ENCODE results near the gene NPHP4.

The NPHP4 gene

DNA sequence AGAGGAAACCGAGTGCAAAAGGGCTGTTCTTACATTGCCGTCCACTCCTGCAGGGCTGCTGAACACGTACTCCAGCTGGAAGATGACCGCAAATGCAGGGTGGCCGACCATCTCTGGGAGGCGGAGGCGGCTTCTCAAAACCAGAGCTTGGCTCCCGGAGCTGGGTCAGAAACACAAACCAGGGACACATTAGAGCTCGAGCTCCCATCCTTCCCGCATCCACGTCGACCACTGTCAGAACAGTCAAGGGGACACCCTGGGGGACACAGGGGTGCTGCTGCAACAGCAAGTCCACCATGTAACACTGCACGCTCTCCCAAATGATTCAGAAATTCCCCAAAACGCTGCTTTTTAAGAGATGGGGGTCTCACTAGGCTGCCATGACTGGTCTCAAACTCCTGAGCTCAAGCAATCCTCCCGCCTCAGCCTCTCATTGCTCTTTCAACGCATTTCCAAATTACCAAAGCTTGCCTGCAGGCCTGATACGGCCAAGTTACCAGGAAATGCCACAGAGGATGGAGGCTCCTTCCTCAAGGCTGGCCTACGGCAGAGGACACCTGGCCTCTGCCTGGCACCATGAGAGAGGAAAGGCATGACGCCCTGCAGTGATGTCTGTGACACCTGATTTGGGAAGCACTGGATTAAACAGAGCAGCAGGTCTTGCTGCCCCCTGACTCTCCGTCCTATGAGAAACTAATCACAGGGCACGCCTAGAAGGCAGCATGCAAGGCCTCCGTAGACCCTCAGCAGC lies 45.0 kb downstream of the NPHP4 start:
- TF ChIP-seq, protein P1, sequence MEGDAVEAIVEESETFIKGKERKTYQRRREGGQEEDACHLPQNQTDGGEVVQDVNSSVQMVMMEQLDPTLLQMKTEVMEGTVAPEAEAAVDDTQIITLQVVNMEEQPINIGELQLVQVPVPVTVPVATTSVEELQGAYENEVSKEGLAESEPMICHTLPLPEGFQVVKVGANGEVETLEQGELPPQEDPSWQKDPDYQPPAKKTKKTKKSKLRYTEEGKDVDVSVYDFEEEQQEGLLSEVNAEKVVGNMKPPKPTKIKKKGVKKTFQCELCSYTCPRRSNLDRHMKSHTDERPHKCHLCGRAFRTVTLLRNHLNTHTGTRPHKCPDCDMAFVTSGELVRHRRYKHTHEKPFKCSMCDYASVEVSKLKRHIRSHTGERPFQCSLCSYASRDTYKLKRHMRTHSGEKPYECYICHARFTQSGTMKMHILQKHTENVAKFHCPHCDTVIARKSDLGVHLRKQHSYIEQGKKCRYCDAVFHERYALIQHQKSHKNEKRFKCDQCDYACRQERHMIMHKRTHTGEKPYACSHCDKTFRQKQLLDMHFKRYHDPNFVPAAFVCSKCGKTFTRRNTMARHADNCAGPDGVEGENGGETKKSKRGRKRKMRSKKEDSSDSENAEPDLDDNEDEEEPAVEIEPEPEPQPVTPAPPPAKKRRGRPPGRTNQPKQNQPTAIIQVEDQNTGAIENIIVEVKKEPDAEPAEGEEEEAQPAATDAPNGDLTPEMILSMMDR (IDR thresholded peaks at IDR 0.05; ENCODE audit: low read depth, low read length), result no peak
- H3K4me3 ChIP-seq (replicated peaks in 1 of 2; ENCODE audit: low read depth in 2 of 2, low read length in 2 of 2), result no peak overlapping the region
- no peak for DNase-seq (ENCODE audit: low read depth in 2 of 2)

DNA sequence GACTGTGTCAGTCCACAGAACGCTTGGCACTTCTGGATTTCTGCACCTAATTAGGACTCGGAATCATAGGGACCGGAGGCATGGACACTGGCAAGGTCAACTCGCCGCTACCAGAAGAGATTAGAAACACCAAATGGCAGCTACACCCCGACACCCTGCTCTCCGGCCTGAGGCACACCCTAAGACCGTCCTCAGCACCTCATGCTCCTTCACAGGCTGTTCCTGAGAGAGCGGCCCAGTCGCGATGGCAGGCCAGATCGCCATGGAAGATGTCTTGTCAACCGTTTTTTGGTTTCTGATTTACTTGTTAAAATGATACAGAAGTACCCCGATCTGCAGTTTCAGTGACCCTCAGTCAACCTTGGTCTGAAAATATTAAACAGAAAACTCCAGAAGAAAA lies 46.8 kb downstream of the NPHP4 start:
- TF ChIP-seq, protein P1 (IDR thresholded peaks at IDR 0.05; ENCODE audit: low read depth, low read length), result no peak
- no peak overlapping the region for H3K4me3 ChIP-seq (replicated peaks in 1 of 2; ENCODE audit: low read depth in 2 of 2, low read length in 2 of 2)
- no peak for DNase-seq (ENCODE audit: low read depth in 2 of 2)

DNA sequence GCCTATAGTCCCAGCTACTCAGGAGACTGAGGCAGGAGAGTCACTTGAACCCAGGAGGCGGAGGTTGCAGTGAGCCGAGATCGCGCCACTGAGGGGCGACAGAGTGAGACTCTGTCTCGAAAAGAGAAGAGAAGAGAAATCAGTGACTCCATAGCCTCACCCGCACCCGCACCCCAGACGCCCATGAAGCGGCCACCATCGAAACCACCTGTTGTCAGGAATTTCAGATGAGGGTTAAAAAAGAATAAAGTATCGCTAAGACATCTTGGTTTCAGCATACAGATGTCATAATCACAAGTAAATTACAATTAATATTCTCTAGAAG lies 47.4 kb downstream of the NPHP4 start:
- no peak for DNase-seq (ENCODE audit: low read depth in 2 of 2)
- no peak overlapping the region for H3K4me3 ChIP-seq (replicated peaks in 1 of 2; ENCODE audit: low read depth in 2 of 2, low read length in 2 of 2)
- TF ChIP-seq, protein P1 (IDR thresholded peaks at IDR 0.05; ENCODE audit: low read depth, low read length), result no peak

DNA sequence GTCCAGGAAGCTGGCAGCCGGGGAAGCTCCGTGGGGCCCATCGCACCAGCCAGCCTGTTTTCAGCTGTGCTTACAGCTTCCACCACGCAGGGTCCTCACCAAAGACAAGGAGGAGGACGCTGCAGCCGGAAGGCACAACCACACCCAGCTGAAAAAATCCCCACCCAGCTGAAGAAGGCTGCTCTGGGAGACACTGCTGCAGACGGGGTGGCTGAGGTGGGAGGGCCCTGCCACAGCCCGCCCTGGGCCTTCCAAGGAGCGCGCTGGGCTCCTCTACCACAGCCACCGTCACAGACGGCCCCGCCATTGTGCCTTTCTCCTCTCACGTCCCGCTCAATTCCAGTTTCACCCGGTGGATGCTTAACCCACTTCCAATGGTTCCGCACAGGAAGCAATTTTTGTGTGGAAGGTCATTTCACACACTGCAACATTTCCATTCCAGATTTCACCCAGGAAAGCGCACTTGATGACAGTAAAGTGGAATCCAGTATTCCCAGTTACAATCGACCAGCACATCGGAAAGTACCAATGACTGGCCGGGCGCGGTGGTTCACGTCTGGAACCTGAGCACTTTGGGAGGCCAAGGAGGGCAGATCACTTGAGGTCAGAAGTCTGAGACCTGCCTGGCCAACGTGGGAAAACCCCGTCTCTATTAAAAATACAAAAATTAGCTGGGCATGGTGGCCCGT lies 47.9 kb downstream of the NPHP4 start:
- TF ChIP-seq, protein P1 (IDR thresholded peaks at IDR 0.05; ENCODE audit: low read depth, low read length), result no peak
- DNase-seq (ENCODE audit: low read depth in 2 of 2), result no peak
- H3K4me3 ChIP-seq (replicated peaks in 1 of 2; ENCODE audit: low read depth in 2 of 2, low read length in 2 of 2), result no peak overlapping the region

DNA sequence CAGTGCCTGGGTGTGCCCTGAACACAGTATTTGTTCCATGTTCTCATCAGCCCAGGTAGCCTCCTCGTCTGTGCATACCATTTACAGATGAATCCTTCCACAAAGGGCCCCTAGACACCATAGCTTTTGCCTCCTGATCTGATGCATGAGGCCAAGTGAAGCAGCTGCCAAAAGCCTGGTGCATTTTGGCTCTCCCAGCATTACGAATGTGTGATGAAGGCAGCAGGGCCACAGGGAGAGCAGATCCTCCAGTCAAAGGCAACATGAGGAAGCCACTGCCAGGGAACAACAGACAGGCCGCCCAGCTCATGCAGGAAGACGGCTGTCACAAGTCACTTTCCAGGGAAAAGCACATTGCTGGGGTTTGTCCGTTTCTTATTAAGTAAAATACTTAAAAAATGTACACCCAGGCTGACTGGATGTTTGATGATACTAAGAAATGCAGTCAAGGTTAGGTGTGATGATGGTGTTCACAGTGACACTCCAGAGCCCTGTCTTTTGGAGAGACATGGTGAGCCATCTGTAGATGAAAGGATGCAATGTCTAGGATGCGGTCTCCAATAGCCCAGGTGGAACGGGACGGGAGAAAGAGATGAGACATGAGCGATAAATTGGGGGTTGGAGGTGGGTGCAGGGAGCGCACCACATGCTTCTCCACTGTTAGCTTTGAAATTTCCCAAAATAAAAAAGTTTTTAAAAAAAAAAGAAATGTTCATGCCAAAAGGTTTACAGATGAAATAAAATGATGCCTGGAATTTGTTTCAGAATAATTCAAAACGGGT lies 48.7 kb downstream of the NPHP4 start:
- DNase-seq (ENCODE audit: low read depth in 2 of 2), result no peak
- H3K4me3 ChIP-seq (replicated peaks in 1 of 2; ENCODE audit: low read depth in 2 of 2, low read length in 2 of 2), result no peak overlapping the region
- TF ChIP-seq, protein P1 (IDR thresholded peaks at IDR 0.05; ENCODE audit: low read depth, low read length), result no peak

DNA sequence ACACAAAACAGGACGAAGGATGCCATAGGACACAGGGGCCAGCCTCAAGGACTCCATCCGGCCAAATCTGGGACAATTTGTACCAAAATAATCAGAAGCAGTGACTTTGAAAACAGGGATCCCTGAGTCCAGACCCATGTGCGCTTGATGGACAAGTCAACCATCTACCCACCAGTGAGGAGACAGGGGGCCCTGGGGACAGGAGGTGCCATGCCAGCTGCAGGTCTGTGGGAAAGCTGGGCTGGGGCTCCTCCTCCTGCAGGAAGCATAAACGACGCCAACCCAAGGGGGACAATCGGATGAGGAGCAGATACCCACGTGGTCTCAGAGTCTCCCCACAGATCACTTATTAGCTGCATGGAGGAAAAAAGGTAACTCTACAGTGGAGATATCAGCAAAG lies 50.6 kb downstream of the NPHP4 start:
- TF ChIP-seq, protein P1 (IDR thresholded peaks at IDR 0.05; ENCODE audit: low read depth, low read length), result no peak
- H3K4me3 ChIP-seq (replicated peaks in 1 of 2; ENCODE audit: low read depth in 2 of 2, low read length in 2 of 2), result no peak overlapping the region
- no peak for DNase-seq (ENCODE audit: low read depth in 2 of 2)
